Stomach (tissue), 4 donors: ENCODE measurements around the gene FOXL1.

Experiments used
- POLR2AphosphoS5 ChIP-seq, 3 donors: sonication (generic); formaldehyde crosslinking; IDR thresholded peaks; one replicate each; pipeline ENCODE4 v1.6.1; 2016; ENCODE audit warnings: antibody characterized with exemption in 3 of 3
- TF ChIP-seq, protein P1 (sequence below), 7 experiments: fragments of 450-650 bp in 4 of 7; fragments of 200-600 bp in 3 of 7; sonication (generic) in 3 of 7; IDR thresholded peaks; one replicate each; pipeline ENCODE4 v1.5.1; 2016 to 2019; ENCODE audit warnings: antibody characterized with exemption in 7 of 7, control low read depth in 2 of 7, mild to moderate bottlenecking in 1 of 7

DNA sequence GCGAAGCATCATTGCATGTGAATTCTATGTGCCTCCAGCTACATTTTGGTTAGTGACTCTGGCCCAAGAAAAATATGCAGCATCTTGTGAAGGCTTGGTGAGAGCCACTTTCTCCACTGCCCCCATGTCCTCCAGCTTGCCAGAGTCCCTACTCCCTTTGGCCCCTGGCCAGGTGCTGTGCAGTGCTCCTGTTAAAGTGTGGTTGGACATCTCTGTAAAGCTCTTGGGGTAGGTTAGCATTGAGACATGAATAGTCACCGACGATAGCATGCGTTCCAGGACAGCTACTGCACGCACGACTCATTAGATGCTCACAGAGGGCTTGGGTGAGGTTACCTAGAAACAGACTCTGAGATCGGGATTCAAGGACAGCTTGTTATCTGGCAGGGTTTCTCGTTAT is 48.6 kb downstream of the FOXL1 start:
- TF ChIP-seq, protein P1, sequence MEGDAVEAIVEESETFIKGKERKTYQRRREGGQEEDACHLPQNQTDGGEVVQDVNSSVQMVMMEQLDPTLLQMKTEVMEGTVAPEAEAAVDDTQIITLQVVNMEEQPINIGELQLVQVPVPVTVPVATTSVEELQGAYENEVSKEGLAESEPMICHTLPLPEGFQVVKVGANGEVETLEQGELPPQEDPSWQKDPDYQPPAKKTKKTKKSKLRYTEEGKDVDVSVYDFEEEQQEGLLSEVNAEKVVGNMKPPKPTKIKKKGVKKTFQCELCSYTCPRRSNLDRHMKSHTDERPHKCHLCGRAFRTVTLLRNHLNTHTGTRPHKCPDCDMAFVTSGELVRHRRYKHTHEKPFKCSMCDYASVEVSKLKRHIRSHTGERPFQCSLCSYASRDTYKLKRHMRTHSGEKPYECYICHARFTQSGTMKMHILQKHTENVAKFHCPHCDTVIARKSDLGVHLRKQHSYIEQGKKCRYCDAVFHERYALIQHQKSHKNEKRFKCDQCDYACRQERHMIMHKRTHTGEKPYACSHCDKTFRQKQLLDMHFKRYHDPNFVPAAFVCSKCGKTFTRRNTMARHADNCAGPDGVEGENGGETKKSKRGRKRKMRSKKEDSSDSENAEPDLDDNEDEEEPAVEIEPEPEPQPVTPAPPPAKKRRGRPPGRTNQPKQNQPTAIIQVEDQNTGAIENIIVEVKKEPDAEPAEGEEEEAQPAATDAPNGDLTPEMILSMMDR (IDR thresholded peaks at IDR 0.05), result no peak
- TF ChIP-seq POLR2AphosphoS5 (IDR thresholded peaks at IDR 0.05), result no peak
